Activated CD4-positive, alpha-beta T cell treated with anti-CD3 and anti-CD28 coated beads for 4 hours (primary cell): Measurements from ENCODE around the gene SPATA33.
"Not testable (repeated sequence)": the region's sequence is repeated elsewhere in the genome, so short reads cannot be mapped to it uniquely, and the experiment has no call there.

Source experiments
- DNase-seq, 2 donors: peaks; one replicate each; pipeline ENCODE4 v3.0.0-alpha.2; 2020

The SPATA33 gene

DNA sequence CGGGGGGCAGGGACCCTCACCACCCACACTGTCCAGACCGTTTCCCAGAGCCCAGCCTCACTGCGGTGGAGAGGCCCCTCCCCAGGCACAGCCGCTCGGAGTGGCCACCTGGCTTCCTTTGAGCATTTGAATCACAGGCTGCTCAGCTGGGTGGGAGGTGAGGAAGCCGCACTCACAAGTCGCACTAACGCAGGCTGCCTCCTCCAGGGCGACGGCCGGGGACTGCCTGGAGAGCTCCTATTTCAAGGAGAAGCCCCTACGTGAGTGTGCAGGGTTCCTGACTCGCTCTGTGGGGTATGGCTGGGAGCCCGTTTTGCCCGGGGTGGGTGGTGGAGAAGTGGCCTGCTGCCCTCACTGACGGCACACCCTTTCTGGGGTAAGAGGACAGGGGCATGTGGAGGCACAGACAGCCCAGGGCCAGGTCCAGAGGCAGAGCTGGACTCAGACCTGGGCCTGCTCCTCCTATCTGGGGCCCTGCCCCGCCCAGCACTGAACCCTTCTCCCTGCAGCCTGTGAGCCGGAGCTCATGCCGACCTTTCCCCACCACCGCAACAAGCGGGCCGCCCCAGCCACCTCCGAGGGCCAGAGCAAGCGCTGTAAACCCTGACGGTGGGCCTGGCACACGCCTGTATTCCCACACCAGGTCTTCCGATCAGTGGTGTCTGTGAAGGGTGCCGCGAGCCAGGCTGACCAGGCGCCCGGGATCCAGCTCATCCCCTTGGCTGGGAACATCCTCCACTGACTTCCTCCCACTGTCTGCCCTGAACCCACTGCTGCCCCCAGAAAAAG lies 37.6 kb downstream of the SPATA33 start:
- DNase-seq = no peak

GRCh38 chr16:89695875-89696669 lies 38.4 kb downstream of the SPATA33 start:
- DNase-seq = no peak

DNA sequence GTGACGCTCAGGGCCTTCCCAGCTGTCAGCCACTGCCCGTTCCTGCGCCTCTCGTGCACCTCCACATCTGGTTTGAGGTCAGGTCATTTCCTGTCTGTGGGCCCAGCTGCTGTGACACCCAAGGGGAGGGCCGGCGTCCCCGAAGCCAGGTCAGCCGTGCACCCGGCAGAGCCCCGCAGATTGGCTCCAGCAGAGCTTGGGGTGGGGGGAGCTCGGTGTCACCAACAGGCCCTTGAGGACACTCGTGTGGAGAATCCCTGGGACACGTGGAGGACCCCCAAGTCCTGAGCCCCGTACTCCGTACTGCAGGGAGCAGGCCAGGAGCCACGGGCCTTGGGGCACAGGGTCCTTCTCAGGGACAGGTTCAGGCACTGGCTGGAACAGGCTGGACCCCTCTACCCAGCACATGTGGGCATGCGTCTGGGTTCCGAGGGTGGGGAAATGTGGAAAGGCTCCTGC lies 39.1 kb downstream of the SPATA33 start:
- no peak for DNase-seq

GRCh38 chr16:89697161-89697615 lies 39.6 kb downstream of the SPATA33 start:
- no peak for DNase-seq

DNA sequence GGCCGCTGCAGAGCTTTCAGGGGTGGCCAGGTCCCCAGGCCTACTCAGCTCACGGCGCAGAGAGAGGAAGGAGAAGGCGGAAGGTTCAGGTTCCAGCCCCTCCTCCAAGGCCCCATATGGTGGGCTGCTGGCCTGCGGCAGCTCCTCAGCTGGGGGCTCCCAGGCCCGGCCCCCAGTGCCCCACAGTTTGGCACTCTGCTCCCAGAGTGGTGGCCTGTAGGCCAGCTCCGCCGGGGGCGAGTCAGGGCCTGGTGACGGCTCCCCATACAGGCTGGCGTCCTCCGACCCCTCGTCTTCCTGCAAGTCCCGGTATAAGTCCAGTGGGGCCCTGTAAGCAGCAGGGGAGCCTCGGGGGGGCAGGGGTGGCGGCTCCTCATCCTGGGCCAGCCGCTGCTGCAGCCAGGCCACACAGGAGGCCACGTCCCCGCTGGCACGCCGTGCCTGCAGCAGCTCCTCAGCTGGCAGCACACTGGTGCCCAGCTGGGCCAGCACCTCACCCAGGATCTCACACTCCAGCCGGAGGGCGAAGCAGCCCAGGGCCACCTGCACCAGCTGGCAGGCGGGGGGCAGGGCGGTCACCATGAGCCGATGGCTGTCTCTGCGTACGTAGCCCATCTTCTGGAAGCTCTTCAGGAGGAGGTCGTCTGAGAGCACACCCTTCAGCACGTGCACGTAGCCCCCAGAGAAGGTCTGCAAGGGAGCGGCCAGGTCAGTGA lies 40.1 kb downstream of the SPATA33 start:
- DNase-seq = no peak

GRCh38 chr16:89698717-89699116 lies 41.1 kb downstream of the SPATA33 start:
- DNase-seq = not testable (repeated sequence)

GRCh38 chr16:89699629-89700099 lies 42.0 kb downstream of the SPATA33 start:
- not testable (repeated sequence) for DNase-seq

DNA sequence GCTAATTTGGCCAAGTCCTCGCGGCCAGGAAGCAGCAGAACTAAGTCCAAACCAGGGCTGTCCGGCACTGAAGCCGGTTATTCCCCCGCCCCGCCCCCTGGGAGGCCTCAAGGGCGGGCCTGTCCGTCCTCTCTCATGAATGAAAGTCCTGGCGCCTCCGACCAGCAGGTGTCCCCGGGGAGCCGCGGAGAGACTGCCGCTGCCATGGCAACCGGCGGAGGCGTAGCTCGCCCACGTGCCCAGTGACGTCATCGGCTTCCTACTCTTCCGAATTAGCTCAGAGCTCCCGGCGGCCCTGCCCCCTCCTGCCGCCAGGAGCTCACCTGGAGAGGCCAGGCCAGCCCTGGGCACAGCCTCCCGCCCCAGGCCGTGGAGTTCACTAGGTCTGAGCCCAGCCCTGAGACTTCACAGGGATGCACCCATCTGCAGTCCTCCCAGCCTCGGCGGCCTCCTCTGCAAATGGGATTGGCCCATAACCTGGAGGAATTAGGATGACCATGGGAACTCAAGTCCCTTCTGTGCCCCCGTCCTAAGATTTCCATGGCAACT lies 42.5 kb downstream of the SPATA33 start:
- DNase-seq = peak; percentile 99

DNA sequence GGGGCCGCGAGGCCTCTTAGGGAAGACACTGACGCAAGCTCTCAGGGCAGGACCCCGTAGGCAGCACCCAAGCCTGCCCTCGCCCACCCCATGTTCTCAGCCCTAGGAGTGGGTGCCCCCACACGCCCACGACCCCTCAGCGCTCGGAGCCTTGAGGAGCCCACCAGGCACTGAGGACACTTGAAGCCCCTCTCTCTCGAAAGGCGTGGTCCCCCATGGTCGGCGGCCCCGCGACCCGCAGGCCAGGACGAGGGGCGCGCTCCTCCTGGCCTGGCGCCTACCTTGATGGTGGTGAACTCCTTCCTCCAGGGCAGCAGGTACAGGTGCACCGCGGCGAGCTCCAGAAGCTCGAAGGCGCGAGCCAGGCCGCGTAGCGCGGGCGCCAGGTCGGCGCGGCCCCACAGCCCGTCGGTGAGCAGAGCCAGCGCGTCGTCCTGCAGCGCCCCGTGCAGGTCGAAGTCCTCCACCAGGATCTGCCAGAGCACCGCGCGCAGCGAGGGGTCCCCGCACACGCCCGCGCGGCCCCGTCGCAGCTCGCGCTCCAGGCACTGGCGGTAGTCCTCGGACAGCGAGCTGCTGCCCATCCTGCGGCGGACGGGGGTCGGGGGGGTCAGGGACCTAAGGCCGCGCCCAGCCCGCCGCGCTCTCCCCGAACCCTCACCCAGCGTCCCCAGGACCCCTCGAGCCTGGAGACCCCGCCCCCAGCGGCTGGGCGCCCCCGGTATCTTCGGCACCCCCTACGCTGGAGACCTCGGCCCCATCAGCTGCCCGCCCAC lies 43.2 kb downstream of the SPATA33 start:
- peak; percentile 48 to 49 for DNase-seq

DNA sequence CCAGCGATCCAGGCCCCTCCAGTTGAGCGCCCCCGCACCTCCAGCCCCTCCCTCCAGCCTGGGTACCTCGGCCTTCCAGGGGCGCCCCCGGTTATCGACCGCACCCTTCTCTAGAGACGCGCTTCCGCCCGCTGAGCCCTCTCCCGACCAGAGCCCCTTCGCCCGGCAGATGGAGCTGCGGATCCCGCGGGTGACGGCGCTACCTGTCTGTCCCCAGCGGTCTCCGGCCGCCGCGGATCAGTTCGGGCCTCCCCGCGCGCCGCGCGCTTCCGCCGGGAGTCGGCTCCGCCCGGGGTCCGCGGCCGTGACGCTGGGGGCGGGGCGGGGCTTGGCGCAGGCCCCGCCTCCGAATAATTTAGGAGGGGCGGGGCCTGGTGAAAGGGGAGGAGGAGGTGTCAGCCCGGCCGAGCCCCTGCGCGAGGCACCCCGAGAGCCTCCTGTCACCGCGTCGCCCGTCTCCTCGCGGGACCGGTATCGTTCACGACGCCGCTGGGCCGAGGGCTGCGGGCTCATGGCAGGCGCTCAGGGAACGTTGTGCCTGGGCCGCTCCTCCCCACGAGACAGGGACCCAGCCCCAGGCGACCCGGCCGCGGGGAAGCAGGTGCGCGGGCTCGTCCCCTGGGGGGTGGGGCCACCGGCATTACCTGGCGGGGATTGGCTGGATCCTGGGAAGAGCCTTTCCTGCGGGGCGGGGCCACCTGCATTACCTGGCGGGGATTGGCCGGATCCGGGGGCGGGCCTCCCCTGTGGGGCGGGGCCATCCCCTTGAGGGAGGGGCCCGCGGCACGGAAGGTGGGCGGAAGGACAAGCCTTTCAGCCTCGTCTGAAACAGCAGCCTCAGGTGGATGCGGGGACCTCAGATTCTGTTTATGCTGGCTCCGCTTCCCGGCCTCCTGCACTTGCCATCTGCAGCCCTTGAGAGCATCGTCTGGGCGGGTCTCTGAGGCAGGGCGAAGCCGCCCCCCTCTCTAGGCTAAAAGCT lies 44.1 kb downstream of the SPATA33 start, which contains the start of gene SPATA2L:
Gene SPATA2L (minus strand): TSS at position 281 of the 982 bp plus-strand sequence. CDS start 473 bp downstream, outside the sequence.
- DNase-seq = peak; percentile 98 to 99

GRCh38 chr16:89704281-89704680 lies 46.6 kb downstream of the SPATA33 start:
- no peak for DNase-seq

DNA sequence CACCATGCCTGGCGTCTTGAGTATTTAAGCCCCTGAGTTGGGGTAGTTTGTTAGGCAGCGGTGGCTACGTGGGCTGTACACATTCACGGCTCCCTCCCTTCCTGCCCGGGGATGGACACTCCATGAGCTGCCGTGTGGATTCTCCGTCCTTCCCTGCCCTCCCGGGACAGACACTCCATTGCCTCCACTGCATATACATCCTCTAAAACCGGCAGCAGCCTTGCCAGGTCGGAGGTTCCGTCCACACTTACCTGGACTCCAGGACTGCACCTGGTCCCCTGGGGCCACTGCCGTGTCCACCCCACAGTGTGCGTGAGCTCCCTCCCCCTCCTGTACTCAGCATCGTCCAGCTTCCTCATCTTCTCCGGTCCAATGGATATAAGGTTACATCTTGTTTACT lies 47.4 kb downstream of the SPATA33 start:
- DNase-seq = no peak

DNA sequence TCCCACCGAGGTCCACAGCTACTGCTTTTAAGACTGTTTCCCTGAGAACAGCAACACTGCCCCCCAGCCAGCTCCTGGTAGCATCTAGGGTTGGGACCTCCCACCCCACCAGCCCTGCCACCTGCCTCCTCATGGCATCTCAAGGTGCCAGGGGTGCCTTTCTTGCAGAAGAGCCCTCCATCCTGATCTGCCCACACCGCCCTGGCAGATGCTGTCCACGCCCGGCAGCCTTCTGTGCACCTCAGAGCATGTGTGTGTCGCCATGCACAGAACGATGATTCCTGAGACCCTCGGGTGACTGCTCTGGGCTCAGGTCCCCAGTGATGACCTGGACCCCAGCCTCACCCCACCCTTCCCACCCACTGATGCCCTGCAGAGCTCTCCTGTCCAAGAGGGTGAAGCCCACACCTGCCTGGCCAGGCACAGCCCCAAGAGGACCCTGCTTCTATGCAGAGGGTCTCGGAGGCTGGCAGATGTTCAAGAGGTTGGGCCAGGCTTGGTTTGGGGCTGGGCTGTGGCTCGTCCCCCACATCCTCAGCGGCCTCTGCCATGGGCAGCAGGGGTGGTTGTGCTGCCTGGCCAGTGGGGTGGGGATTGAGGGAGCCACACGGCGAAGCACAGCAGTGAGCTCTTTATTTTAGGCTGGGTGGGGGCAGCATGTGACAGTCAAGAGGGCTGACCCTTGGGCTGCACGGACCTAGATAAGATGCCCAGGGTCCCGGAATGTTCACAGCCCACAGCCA lies 49.1 kb downstream of the SPATA33 start:
- DNase-seq = no peak

DNA sequence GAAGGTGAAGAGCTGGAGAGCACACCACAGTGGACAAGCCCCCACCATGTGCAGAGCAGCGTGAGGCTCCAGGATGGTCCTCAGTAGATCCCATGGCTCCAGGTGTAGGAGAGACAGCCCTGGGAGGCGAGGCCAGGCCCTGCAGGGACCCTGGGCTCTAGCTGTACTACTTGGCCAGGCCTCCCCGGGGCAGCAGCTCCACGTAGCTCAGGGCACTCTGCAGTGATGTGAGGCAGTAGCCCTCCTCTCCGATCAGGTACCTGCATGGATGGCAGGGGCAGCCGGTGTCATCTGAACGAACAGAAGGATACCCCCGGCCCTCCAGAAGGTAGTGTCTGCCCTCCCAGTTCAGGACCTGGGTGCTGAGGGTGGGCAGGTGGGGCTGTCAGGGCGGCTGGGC lies 50.1 kb downstream of the SPATA33 start:
- DNase-seq = no peak

DNA sequence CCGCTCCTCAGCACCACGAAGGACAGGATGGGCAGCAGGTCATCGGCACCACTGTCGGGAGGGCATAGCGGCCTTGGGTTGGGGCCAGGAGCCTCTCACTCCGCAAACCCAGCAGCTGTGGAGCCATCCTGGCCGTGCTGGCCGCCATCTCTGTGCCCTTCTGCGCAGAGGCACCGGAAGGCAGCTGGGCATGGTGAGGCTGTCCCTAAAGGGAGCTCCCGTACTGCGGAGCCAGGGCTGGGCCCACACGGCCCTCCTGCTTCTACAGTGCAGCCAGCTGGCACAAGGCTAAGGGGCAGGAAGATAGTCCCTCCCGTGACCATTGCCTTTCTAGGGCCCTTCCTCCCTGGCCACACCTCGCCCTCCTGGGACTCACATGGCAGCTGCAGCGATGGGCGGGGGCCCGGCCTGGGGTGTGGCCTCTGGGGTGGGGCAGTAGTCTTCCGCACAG lies 50.9 kb downstream of the SPATA33 start:
- no peak for DNase-seq

GRCh38 chr16:89709166-89709565 lies 51.5 kb downstream of the SPATA33 start:
- no peak for DNase-seq

DNA sequence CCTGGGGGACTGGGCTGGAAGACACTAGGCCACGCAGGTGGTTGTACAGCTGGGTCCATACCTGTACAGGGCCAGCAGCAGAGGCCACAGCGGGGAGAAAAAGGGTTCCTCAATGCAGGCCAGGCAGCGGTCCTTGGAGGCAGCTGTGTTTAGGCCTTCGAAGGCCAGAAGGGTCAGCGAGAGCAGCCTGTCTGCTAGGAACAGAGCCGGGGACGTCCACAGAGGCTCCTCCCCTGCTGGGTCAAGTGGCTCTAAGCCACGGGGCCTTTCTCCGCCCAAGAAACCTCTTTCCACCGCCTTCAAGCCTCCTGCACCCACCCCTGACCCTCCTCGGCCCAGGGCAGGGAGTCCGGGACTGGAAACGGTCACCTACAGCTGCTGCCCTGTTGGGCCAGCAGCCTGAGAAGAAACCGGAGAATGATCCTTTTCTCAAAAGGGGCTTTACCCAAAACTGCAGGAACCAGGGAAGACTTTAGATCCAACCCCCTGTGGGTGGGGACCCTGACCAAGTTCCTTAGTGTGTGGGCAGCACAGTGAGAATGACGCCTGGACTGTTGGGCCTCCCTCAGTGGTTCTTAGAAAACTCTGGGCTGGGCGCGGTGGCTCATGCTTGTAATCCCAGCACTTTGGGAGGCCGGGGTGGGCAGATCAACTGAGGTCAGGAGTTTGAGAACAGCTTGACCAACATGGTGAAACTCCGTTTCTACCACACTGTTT lies 52.2 kb downstream of the SPATA33 start:
- no peak for DNase-seq

DNA sequence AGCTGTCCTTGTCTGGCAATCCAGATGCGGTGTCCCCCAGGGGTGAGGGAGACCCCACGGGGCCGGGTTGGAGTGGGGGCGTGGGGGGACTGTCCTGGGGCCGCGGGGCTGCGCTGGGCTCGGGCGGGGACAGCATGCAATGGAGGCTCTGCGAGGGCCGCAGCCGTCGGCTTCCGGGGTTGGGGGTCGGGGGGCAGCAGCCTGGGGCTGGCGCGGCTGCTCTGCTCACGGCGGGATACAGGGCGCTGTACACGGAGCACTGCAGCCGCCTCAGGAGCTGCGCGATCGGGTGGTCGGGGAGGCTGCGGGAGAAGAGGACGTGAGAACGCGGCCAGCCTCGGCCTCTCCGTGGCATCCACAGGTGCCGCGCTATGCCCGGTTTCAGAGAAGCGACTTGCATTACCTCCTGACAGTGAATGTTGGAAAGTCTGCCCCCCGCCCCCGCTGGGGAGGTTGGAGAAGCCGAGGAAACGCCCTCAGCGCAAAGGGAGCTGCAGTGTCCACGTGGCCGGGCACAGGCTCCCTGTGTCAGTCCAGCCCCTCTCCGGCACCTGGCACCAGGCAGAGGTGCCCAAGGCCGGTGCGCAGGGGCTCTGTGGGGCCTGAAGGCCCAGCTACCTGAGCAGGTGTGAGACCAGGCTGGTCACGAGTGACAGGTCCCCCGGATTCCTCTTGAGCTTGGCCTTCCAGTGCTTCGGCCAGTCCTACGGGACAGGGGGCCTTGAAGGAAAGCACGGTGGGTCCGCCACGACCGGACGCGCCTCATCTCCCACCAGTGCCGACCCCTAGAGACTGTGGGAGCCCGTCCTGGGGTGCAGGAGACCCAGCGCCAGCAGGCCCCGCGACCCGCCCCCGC lies 53.3 kb downstream of the SPATA33 start:
- DNase-seq = no peak
